NOMO-1 (cell line): Measurements from ENCODE around the gene PIGR.

ENCODE experiments used
- DNase-seq, 2 experiments: peaks; one replicate each; lab custom pipeline; 2025; ENCODE audit not compliant: unreplicated experiment in 2 of 2; lab: John Stamatoyannopoulos, UW

Gene PIGR

GRCh38 chr1:206893380-206893779, 52.9 kb downstream of the PIGR start:
- DNase-seq: peak in 1 of 2 experiments; percentile 28

- DNase-seq: peak in 1 of 2 experiments; percentile 5
Measured at GRCh38 chr1:206892351-206892984, 53.8 kb downstream of the PIGR start.

- DNase-seq: no peak
Measured at GRCh38 chr1:206891412-206891811, 54.9 kb downstream of the PIGR start.

- DNase-seq: peak; percentile 6 to 69
Measured at GRCh38 chr1:206890125-206891060, 55.9 kb downstream of the PIGR start.

- no peak for DNase-seq
Measured at GRCh38 chr1:206887701-206888100, 58.6 kb downstream of the PIGR start.

GRCh38 chr1:206886831-206887230, 59.4 kb downstream of the PIGR start:
- DNase-seq: no peak

GRCh38 chr1:206885341-206886060, 60.8 kb downstream of the PIGR start:
- DNase-seq: no peak

GRCh38 chr1:206883876-206884275, 62.4 kb downstream of the PIGR start:
- no peak for DNase-seq

- DNase-seq: no peak
Measured at GRCh38 chr1:206883160-206883559, 63.1 kb downstream of the PIGR start.

GRCh38 chr1:206882555-206882954, 63.7 kb downstream of the PIGR start:
- DNase-seq: no peak

- no peak for DNase-seq
Measured at GRCh38 chr1:206880314-206880713, 66.0 kb downstream of the PIGR start.
